IMR-90 (cell line): Measurements from ENCODE around the gene TMC3. TPM values are rescaled to one million over a fixed set of nuclear protein-coding genes. Genes with fewer than 3 reads are reported as not detected.

Experiments used
- ATAC-seq: fragments of 200-7000 bp; cut with Tn5 transposase; 2 replicates; pipeline ENCODE4 v1.9.1; 2020; ENCODE audit warnings: low read depth, mild to moderate bottlenecking, moderate library complexity
- BruUV-seq: library from RNA; stranded (reverse); fragments of 400-500 nt; replicated peaks from 2 replicates; lab custom pipeline; 2021; lab: Mats Ljungman, UMichigan
- CTCF ChIA-PET: fragments of 300-600 bp; formaldehyde crosslinking; extraction: SDS; loops from one replicate; lab custom pipeline; 2021; ENCODE audit warnings: antibody characterized with exemption; lab: Yijun Ruan, JAX
- POLR2A ChIA-PET: fragments of 300-600 bp; sonication (Branson Sonifier 250); formaldehyde crosslinking; loops from one replicate; lab custom pipeline; 2022; ENCODE audit warnings: antibody characterized with exemption; ENCODE audit not compliant: unreplicated experiment; lab: Charles Lee
- DNase-seq: peaks from one replicate; pipeline ENCODE4 v3.0.0; 2013
- H2AFZ ChIP-seq: replicated peaks from 2 replicates; pipeline ENCODE3; 2013; ENCODE audit warnings: low read length, mild to moderate bottlenecking; ENCODE audit not compliant: poor library complexity
- H2AK5ac ChIP-seq: 2 replicates; pipeline ENCODE4 v1.6.1; 2013; ENCODE audit warnings: low read depth, low read length, inconsistent platforms
- H2AK9ac ChIP-seq: replicated peaks from 2 replicates; pipeline ENCODE3; 2013; ENCODE audit warnings: mild to moderate bottlenecking, low read depth, low read length, moderate library complexity; ENCODE audit not compliant: poor library complexity
- H2BK120ac ChIP-seq: 2 replicates; pipeline ENCODE4 v1.6.1; 2013; ENCODE audit warnings: low read depth, low read length, inconsistent platforms
- H2BK15ac ChIP-seq: 3 replicates; pipeline ENCODE4 v1.6.1; 2013; ENCODE audit warnings: low read depth, low read length, inconsistent platforms
- H2BK20ac ChIP-seq: 2 replicates; pipeline ENCODE4 v1.6.1; 2013; ENCODE audit warnings: low read depth, mild to moderate bottlenecking, inconsistent platforms, low read length, moderate library complexity
- H2BK5ac ChIP-seq: 2 replicates; pipeline ENCODE4 v1.6.1; 2013; ENCODE audit warnings: mild to moderate bottlenecking, low read depth, low read length, inconsistent platforms; ENCODE audit not compliant: poor library complexity, severe bottlenecking
- H3K14ac ChIP-seq: replicated peaks from 2 replicates; pipeline ENCODE4 v1.6.1; 2013; ENCODE audit warnings: low read depth, low read length, inconsistent platforms
- H3K18ac ChIP-seq: 2 replicates; pipeline ENCODE4 v1.6.1; 2013; ENCODE audit warnings: low read depth, low read length, control low read depth
- H3K23ac ChIP-seq: 2 replicates; pipeline ENCODE4 v1.6.1; 2013; ENCODE audit warnings: low read depth, low read length, inconsistent platforms
- H3K27ac ChIP-seq: 2 replicates; pipeline ENCODE4 v1.5.1; 2013; ENCODE audit warnings: mild to moderate bottlenecking, control low read depth, low read length; ENCODE audit not compliant: insufficient read depth
- H3K27me3 ChIP-seq: 2 replicates; pipeline ENCODE4 v1.6.1; 2013; ENCODE audit warnings: low read length; ENCODE audit not compliant: control insufficient read depth, insufficient read depth
- H3K36me3 ChIP-seq: 2 replicates; pipeline ENCODE4 v1.6.1; 2013; ENCODE audit warnings: low read length, mixed read lengths; ENCODE audit not compliant: control insufficient read depth, insufficient read depth
- H3K4ac ChIP-seq: 2 replicates; pipeline ENCODE4 v1.6.1; 2013; ENCODE audit warnings: low read depth, low read length, inconsistent platforms
- H3K4me1 ChIP-seq: 2 replicates; pipeline ENCODE4 v1.6.1; 2013; ENCODE audit warnings: low read length, mixed read lengths; ENCODE audit not compliant: control insufficient read depth, insufficient read depth
- H3K4me2 ChIP-seq: 2 replicates; pipeline ENCODE4 v1.6.1; 2013; ENCODE audit warnings: low read depth, mild to moderate bottlenecking, control low read depth, low read length, moderate library complexity
- H3K4me3 ChIP-seq: 2 replicates; pipeline ENCODE4 v1.5.1; 2013; ENCODE audit warnings: low read depth, mild to moderate bottlenecking, control low read depth, low read length, moderate library complexity; ENCODE audit not compliant: insufficient read depth
- H3K56ac ChIP-seq: 2 replicates; pipeline ENCODE4 v1.6.1; 2013; ENCODE audit warnings: low read length, inconsistent platforms; ENCODE audit not compliant: insufficient read depth; ENCODE audit errors: extremely low read depth
- H3K79me1 ChIP-seq, 2 experiments: 2 replicates each; pipeline ENCODE4 v1.6.1; 2013; ENCODE audit warnings: low read length in 2 of 2, inconsistent platforms in 1 of 2, low read depth in 1 of 2
- H3K9ac ChIP-seq: 2 replicates; pipeline ENCODE4 v1.6.1; 2013; ENCODE audit warnings: low read depth, low read length, control low read depth
- H3K9me1 ChIP-seq: 2 replicates; pipeline ENCODE4 v1.6.1; 2013; ENCODE audit warnings: low read length, inconsistent platforms; ENCODE audit not compliant: insufficient read depth
- H3K9me3 ChIP-seq: 2 replicates; pipeline ENCODE4 v1.6.1; 2013; ENCODE audit warnings: low read length; ENCODE audit not compliant: control insufficient read depth, insufficient read depth
- H4K20me1 ChIP-seq: 2 replicates; pipeline ENCODE4 v1.6.1; 2013; ENCODE audit warnings: low read length, inconsistent platforms; ENCODE audit not compliant: insufficient read depth
- H4K5ac ChIP-seq: 2 replicates; pipeline ENCODE4 v1.6.1; 2013; ENCODE audit warnings: mild to moderate bottlenecking, low read depth, low read length, control low read depth
- H4K8ac ChIP-seq, 2 experiments: 2 replicates each; pipeline ENCODE4 v1.6.1; 2013; ENCODE audit warnings: low read depth in 2 of 2, low read length in 2 of 2, control low read depth in 1 of 2, inconsistent platforms in 1 of 2
- H4K91ac ChIP-seq: 2 replicates; pipeline ENCODE4 v1.6.1; 2013; ENCODE audit warnings: low read depth, low read length, inconsistent platforms; ENCODE audit not compliant: insufficient read depth
- BHLHE40 ChIP-seq: fragments of 150-350 bp; IDR thresholded peaks from 2 replicates; pipeline ENCODE4 v1.6.1; 2016; ENCODE audit warnings: mild to moderate bottlenecking, low read depth, low read length
- CHD1 ChIP-seq: IDR thresholded peaks from 2 replicates; pipeline ENCODE4 v1.6.1; 2012; ENCODE audit warnings: low read depth, low read length, improper control_type of control experiment
- CTCF ChIP-seq: conservative IDR thresholded peaks from 2 replicates; pipeline ENCODE4 v1.5.1; 2012; ENCODE audit warnings: mild to moderate bottlenecking, low read depth, low read length, improper control_type of control experiment
- MAZ ChIP-seq: IDR thresholded peaks from 2 replicates; pipeline ENCODE4 v1.6.1; 2012; ENCODE audit warnings: low read depth, mild to moderate bottlenecking, low read length, improper control_type of control experiment, moderate library complexity, borderline replicate concordance
- RAD21 ChIP-seq: IDR thresholded peaks from 2 replicates; pipeline ENCODE4 v1.6.1; 2012; ENCODE audit warnings: low read length, improper control_type of control experiment
- RCOR1 ChIP-seq: IDR thresholded peaks from 2 replicates; pipeline ENCODE4 v1.6.1; 2012; ENCODE audit warnings: mild to moderate bottlenecking, low read length, improper control_type of control experiment; ENCODE audit not compliant: insufficient replicate concordance
- SMC3 ChIP-seq: fragments of 150-350 bp; IDR thresholded peaks from 2 replicates; pipeline ENCODE4 v1.6.1; 2016; ENCODE audit warnings: low read depth, mild to moderate bottlenecking, antibody characterized with exemption, low read length, moderate library complexity
- USF2 ChIP-seq: fragments of 150-350 bp; IDR thresholded peaks from 2 replicates; pipeline ENCODE4 v1.6.1; 2017; ENCODE audit warnings: mild to moderate bottlenecking, antibody characterized with exemption, low read length, low read depth
- WGBS, 2 experiments: methylation state at CpG; one replicate each; pipeline versions ENCODE4 v1.1.5 to v1.1.7; 2013; ENCODE audit warnings: missing lambda C conversion rate in 2 of 2; ENCODE audit not compliant: insufficient read length in 1 of 2; ENCODE audit errors: extremely low coverage in 2 of 2; 5-methylcytosine and 5-hydroxymethylcytosine counted together
- dilution Hi-C: fragments of 300-500 bp; cut with HindIII; formaldehyde crosslinking; loops from one replicate; pipeline ENCODE4 v1.14.3; 2018; ENCODE audit warnings: low sequenced_read_pairs; ENCODE audit not compliant: unreplicated experiment
- in situ Hi-C: fragments of 300-500 bp; cut with MboI; formaldehyde crosslinking; loops from 3 replicates; pipeline ENCODE4 v1.14.3; 2019; ENCODE audit warnings: low sequenced_read_pairs, inconsistent platforms, mixed read lengths
- intact Hi-C: fragments of 100-400 bp; cut with micrococcal nuclease; formaldehyde crosslinking; loops from 2 replicates; pipeline ENCODE4 v1.10.0; 2022
- polyA plus RNA-seq, 3 experiments: library from polyadenylated mRNA; depleted of rRNA; stranded (reverse); fragments of >200 nt; gene quantifications; 2 replicates each; pipeline ENCODE4 v1.2.3, GENCODE V29; 2012; ENCODE audit warnings: low replicate concordance in 1 of 3
- total RNA-seq: library from RNA; depleted of rRNA; stranded (reverse); fragments of >200 nt; gene quantifications from 2 replicates; pipeline ENCODE4 v1.2.3, GENCODE V29; 2012

Gene TMC3
- total and polyA plus RNA-seq, 2 of the 4 experiments (the other 2 are of a cell fraction) = not detected

- no peak overlapping the region for H3K4me3 ChIP-seq
- H3K23ac ChIP-seq = no peak overlapping the region
- no peak overlapping the region for H4K8ac ChIP-seq
- TF ChIP-seq RAD21 (peak; percentile 92), BHLHE40 (no peak), SMC3 (peak; percentile 93), USF2 (no peak), MAZ (no peak), CTCF (peak; percentile 88), CHD1 (no peak), RCOR1 (no peak)
- H3K9ac ChIP-seq = no peak overlapping the region
- no peak overlapping the region for H2AFZ ChIP-seq
- dilution Hi-C loops (no loop called here), intact Hi-C loops (loop anchor here (1.0 kb wide), 2 partner anchors 125 to 294 kb away; no protein-coding TSS in a partner anchor), in situ Hi-C loops (loop anchor here (5.0 kb wide), 2 partner anchors 118 to 293 kb away; no protein-coding TSS in a partner anchor)
- no peak overlapping the region for H2BK15ac ChIP-seq
- no peaks in the 10 kb centered on the region for H4K20me1 ChIP-seq
- H3K9me1 ChIP-seq = no peaks in the 10 kb centered on the region
- no peak overlapping the region for H3K27ac ChIP-seq
- no peaks in the 10 kb centered on the region for H3K79me1 ChIP-seq
- H3K56ac ChIP-seq = no peak overlapping the region
- H3K4me2 ChIP-seq = no peak overlapping the region
- H3K4ac ChIP-seq = no peak overlapping the region
- no peak overlapping the region for H4K91ac ChIP-seq
- DNase-seq (peak; percentile 65), ATAC-seq (peak; percentile 64; the same call in 1 of the 2 replicates)
- CTCF ChIA-PET = interaction anchor here (1.4 to 4.6 kb wide), 3 partner anchors 10 to 126 kb away, joined by 4 to 23 read pairs (median 13); no protein-coding TSS in a partner anchor
- H2BK120ac ChIP-seq = no peak overlapping the region
- H2BK5ac ChIP-seq = no peak overlapping the region
- POLR2A ChIA-PET = no interaction called here
- H3K27me3 ChIP-seq = no peaks in the 10 kb centered on the region; the same call in 1 of the 2 replicates
- no peak overlapping the region for H3K18ac ChIP-seq
- no peak overlapping the region for H3K14ac ChIP-seq
- no CpG with 5 or more reads among the region's 6 CpGs for WGBS, 2 experiments
- H2AK5ac ChIP-seq = no peak overlapping the region
- no peaks in the 10 kb centered on the region for H3K4me1 ChIP-seq
- H3K36me3 ChIP-seq = no peaks in the 10 kb centered on the region
- H2AK9ac ChIP-seq = no peak overlapping the region
- H2BK20ac ChIP-seq = no peak overlapping the region
- no peak overlapping the region for H4K5ac ChIP-seq
- no TSS peak for BruUV-seq
- no peaks in the 10 kb centered on the region for H3K9me3 ChIP-seq
These were observed 26.7 kb upstream of the TMC3 start for GRCh38 chr15:81400640-81401236.
